NT2/D1 (cell line): ENCODE results near the gene KAZN.

Source experiments
- SUZ12 ChIP-seq: IDR thresholded peaks from 2 replicates; pipeline ENCODE4 v1.6.1; 2011; ENCODE audit not compliant: insufficient read length, insufficient read depth; ENCODE audit errors: extremely low read depth
- YY1 ChIP-seq: IDR thresholded peaks from 2 replicates; pipeline ENCODE4 v1.6.1; 2011; ENCODE audit not compliant: insufficient read length, insufficient read depth
- ZNF274 ChIP-seq: IDR thresholded peaks from 2 replicates; pipeline ENCODE4 v1.6.1; 2011; ENCODE audit warnings: mild to moderate bottlenecking, low read depth, low read length

DNA sequence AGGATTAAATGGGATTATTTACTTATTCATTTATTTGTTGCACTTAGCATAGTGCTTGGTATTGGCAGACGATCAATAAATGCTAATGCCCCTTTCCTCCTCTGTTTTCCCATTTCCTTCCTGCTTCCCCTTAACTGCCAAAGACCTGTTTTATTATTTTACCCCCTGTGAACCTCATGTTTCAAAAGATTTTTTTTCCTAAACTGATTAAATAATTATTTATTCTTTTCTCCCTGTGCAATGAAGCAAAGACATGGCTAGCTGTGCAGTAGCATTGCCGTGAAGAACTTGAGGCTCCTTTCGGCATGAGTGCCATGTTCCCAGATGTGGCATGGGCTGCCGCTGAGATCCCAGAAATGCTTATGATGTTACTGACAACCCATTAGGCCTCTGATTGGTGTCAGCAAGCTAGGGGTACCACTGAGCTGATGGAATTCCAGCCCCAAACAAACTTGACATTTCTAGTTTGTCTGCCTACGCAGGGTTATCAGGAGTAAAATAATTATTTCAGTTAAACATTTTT, 288.6 kb downstream of the KAZN start:
- TF ChIP-seq YY1 (no peak), ZNF274 (no peak), SUZ12 (no peak)
